Pancreas (tissue), 10 donors: ENCODE data around the gene POU3F2. TPM values are rescaled to one million over a fixed set of nuclear protein-coding genes. Genes with fewer than 3 reads are reported as not detected.

Source experiments
- ATAC-seq, 4 donors: fragments of 200-7000 bp; cut with Tn5 transposase; one replicate each; pipeline versions ENCODE4 v1.8.0 to v1.9.1; 2020; ENCODE audit warnings: mild to moderate bottlenecking in 4 of 4, moderate library complexity in 4 of 4
- DNase-seq, 6 donors: peaks; one replicate each; pipeline ENCODE4 v3.0.0-alpha.2; 2020
- FAIRE-seq: peaks from 2 replicates; lab custom pipeline; 2012; peaks lifted over from hg19 to GRCh38; lab: Jason Lieb, UNC
- H3K27ac ChIP-seq, 4 donors: fragments of 200-600 bp; sonication (generic); 1 replicate in 3 of 4; 2 replicates in 1 of 4; pipeline versions ENCODE4 v1.5.0 to v1.8.0; 2020
- H3K27me3 ChIP-seq, 4 donors: fragments of 200-600 bp; one replicate each; pipeline ENCODE4 v1.8.0; 2021
- H3K36me3 ChIP-seq, 3 donors: fragments of 200-600 bp; sonication (generic) in 1 of 3; one replicate each; pipeline versions ENCODE4 v1.5.0 to v1.8.0; 2020 to 2021
- H3K4me1 ChIP-seq, 3 donors: fragments of 200-600 bp; one replicate each; pipeline ENCODE4 v1.8.0; 2021
- H3K4me3 ChIP-seq, 4 donors: fragments of 200-600 bp; sonication (generic) in 2 of 4; one replicate each; pipeline versions ENCODE4 v1.5.0 to v1.8.0; 2020 to 2021
- H3K9me3 ChIP-seq, 4 donors: fragments of 200-600 bp; one replicate each; pipeline ENCODE4 v1.8.0; 2021
- CTCF ChIP-seq, 4 donors: fragments of 200-600 bp; sonication (generic) in 3 of 4; IDR thresholded peaks; one replicate each; pipeline versions ENCODE4 v1.5.0 to v1.8.0; 2021; ENCODE audit warnings: antibody characterized with exemption in 4 of 4
- WGBS, 2 donors: extraction: QIAGEN DNeasy Blood & Tissue Kit; methylation state at CpG; one replicate each; pipeline ENCODE4 v1.1.7; 2013; 5-methylcytosine and 5-hydroxymethylcytosine counted together
- intact Hi-C, 3 donors: fragments of 100-400 bp; cut with DNase I; formaldehyde crosslinking; loops; one replicate each; pipeline versions ENCODE4 v1.11.1 to v1.14.2; 2022
- polyA plus RNA-seq, 2 donors: library from polyadenylated mRNA; stranded (reverse); fragments of 200-250 nt; gene quantifications; one replicate each; pipeline ENCODE4 v1.2.3, GENCODE V29; 2013
- total RNA-seq, 6 donors: library from RNA; stranded (reverse); fragmentation: NEBNext Ultra II Directional in 4 of 6; extraction: Animal tissue kit (Norgen Biotek cat#: 25700) in 4 of 6; gene quantifications; one replicate each; pipeline versions ENCODE4 v1.2.1 to v1.2.4, GENCODE V29; 2021 to 2023
- donor health status: healthy with polysubstance abuse.
- donor health status: DM: no; HTN: no; CAD: no; lungs with moderate emphysema.
- donor health status: DM: no; HTN: no; CAD: no.
- donor health status: control.
- donor health status: control.
- donor health status: Bipolar disorder and iron deficiency.
- donor health status: DM: yes; HTN: yes; CAD: no.
- donor health status: DM: no; HTN: no; CAD: no.
- donor health status: DM: no; HTN: no; CAD: no.
- donor health status: DM: yes; HTN: yes; CAD: no.

POU3F2 gene
- total and polyA plus RNA-seq, 8 donors = not detected

GRCh38 chr6:98847416-98847778 is 13.0 kb downstream of the POU3F2 start:
- DNase-seq = no peak
- TF ChIP-seq CTCF (IDR thresholded peaks at IDR 0.05) = no peak
- Histone ChIP-seq H3K36me3 (no peaks in the 10 kb centered on the region), H3K4me3 (peak overlapping the region in 1 of 4 donors; percentile 28), H3K27ac (no peak overlapping the region), H3K9me3 (no peaks in the 10 kb centered on the region), H3K27me3 (peaks cover 0 to 57% (median 9%) of the 10 kb centered on the region in 4 donors), H3K4me1 (peaks cover 0 to 9% (median 8%) of the 10 kb centered on the region in 3 donors)
- intact Hi-C loops = loop anchor here in 2 of 3 donors (10.0 kb wide), 2 partner anchors 1343 to 1353 kb away; no protein-coding TSS in a partner anchor
- no peak for FAIRE-seq
- 37 to 42% methylated on average over 11 of the region's 11 CpGs for WGBS, 2 donors
- ATAC-seq = no peak

- H3K36me3 ChIP-seq = no peaks in the 10 kb centered on the region
- H3K9me3 ChIP-seq = no peaks in the 10 kb centered on the region
- FAIRE-seq (no peak), ATAC-seq (peak; percentile 25 to 69 (median 59)), DNase-seq (peak in 3 of 6 donors; percentile 15 to 75 (median 66))
- WGBS, 2 donors = 7 to 8% methylated on average over 48 to 51 of the region's 51 CpGs
- peaks cover 0 to 9% (median 8%) of the 10 kb centered on the region in 3 donors for H3K4me1 ChIP-seq
- peaks cover 0 to 52% (median 9%) of the 10 kb centered on the region in 4 donors for H3K27me3 ChIP-seq
- H3K4me3 ChIP-seq = peak overlapping the region in 2 of 4 donors; percentile 6 to 28
- no peak for TF ChIP-seq CTCF (IDR thresholded peaks at IDR 0.05)
- intact Hi-C loops = loop anchor here in 2 of 3 donors (10.0 kb wide), 2 partner anchors 1343 to 1353 kb away; no protein-coding TSS in a partner anchor
- no peak overlapping the region for H3K27ac ChIP-seq
Measured at GRCh38 chr6:98847779-98848538, 13.6 kb downstream of the POU3F2 start.

- Histone ChIP-seq H3K27me3 (peaks cover 0 to 46% (median 8%) of the 10 kb centered on the region in 4 donors), H3K4me3 (no peak overlapping the region)
Measured at GRCh38 chr6:98848539-98849242, 14.3 kb downstream of the POU3F2 start.

GRCh38 chr6:98864497-98864896 is 30.1 kb downstream of the POU3F2 start:
- Histone ChIP-seq H3K27me3 (no peaks in the 10 kb centered on the region), H3K4me3 (no peak overlapping the region), H3K4me1 (no peaks in the 10 kb centered on the region), H3K9me3 (no peaks in the 10 kb centered on the region), H3K27ac (no peak overlapping the region), H3K36me3 (no peaks in the 10 kb centered on the region)
- no peak for TF ChIP-seq CTCF (IDR thresholded peaks at IDR 0.05)
- FAIRE-seq = no peak
- no peak for ATAC-seq
- intact Hi-C loops = no loop called here
- DNase-seq = no peak
- WGBS, 2 donors = 96 to 98% methylated on average over 6 of the region's 6 CpGs

More at GRCh38 chr6:98848539-98849242, 14.3 kb downstream of the POU3F2 start:
- H3K36me3 ChIP-seq = no peaks in the 10 kb centered on the region
- 65 to 69% methylated on average over 18 of the region's 18 CpGs for WGBS, 2 donors
- H3K27ac ChIP-seq = no peak overlapping the region
- H3K4me1 ChIP-seq = peaks cover 0 to 9% (median 8%) of the 10 kb centered on the region in 3 donors
- DNase-seq = no peak
- no peak for TF ChIP-seq CTCF (IDR thresholded peaks at IDR 0.05)
- intact Hi-C loops = loop anchor here in 2 of 3 donors (10.0 kb wide), 2 partner anchors 1344 to 1354 kb away; no protein-coding TSS in a partner anchor
- no peak for ATAC-seq
- FAIRE-seq = no peak
- no peaks in the 10 kb centered on the region for H3K9me3 ChIP-seq
